OCI-LY7 (cell line): ENCODE results near the gene SH3BP5L. TPM values are rescaled to one million over a fixed set of nuclear protein-coding genes. Genes with fewer than 3 reads are reported as not detected.

ENCODE experiments used
- BruUV-seq: library from RNA; stranded (reverse); fragments of 400-500 nt; replicated peaks from 2 replicates; lab custom pipeline; 2021; lab: Mats Ljungman, UMichigan
- CTCF ChIA-PET: fragments of 300-600 bp; sonication (Branson Sonifier 250); formaldehyde crosslinking; loops from one replicate; lab custom pipeline; 2022; ENCODE audit warnings: antibody characterized with exemption; ENCODE audit not compliant: unreplicated experiment; lab: Charles Lee
- POLR2A ChIA-PET: fragments of 300-600 bp; sonication (Branson Sonifier 250); formaldehyde crosslinking; loops from one replicate; lab custom pipeline; 2022; ENCODE audit warnings: antibody characterized with exemption; lab: Charles Lee
- DNase-seq: peaks from one replicate; pipeline ENCODE4 v3.0.0-alpha.2; 2015; ENCODE audit warnings: low spot score
- H2AFZ ChIP-seq: fragments of 200-600 bp; sonication (generic), shearing (Covaris generic); 2 replicates; pipeline ENCODE4 v1.6.1; 2014; ENCODE audit warnings: mild to moderate bottlenecking, antibody characterized with exemption, low read length, moderate library complexity
- H3K27ac ChIP-seq: fragments of 200-600 bp; sonication (generic); 2 replicates; pipeline ENCODE4 v1.5.1; 2014; ENCODE audit warnings: mixed run types, low read depth, mild to moderate bottlenecking, moderate library complexity, low read length, inconsistent platforms; ENCODE audit not compliant: poor library complexity, severe bottlenecking
- H3K36me3 ChIP-seq: fragments of 200-600 bp; sonication (generic); 2 replicates; pipeline ENCODE4 v1.6.1; 2014; ENCODE audit warnings: mild to moderate bottlenecking, antibody characterized with exemption, low read length, moderate library complexity, mixed read lengths; ENCODE audit not compliant: insufficient read depth
- H3K4me1 ChIP-seq: fragments of 200-600 bp; sonication (generic); 2 replicates; pipeline ENCODE4 v1.5.1; 2014; ENCODE audit warnings: mild to moderate bottlenecking, low read length; ENCODE audit not compliant: insufficient read depth, poor library complexity, severe bottlenecking
- H3K4me2 ChIP-seq: fragments of 200-600 bp; sonication (generic); 2 replicates; pipeline ENCODE4 v1.6.1; 2014; ENCODE audit warnings: mild to moderate bottlenecking, low read length
- H3K4me3 ChIP-seq: fragments of 200-600 bp; sonication (generic); 2 replicates; pipeline ENCODE4 v1.5.1; 2014; ENCODE audit warnings: mild to moderate bottlenecking, low read depth, low read length; ENCODE audit not compliant: poor library complexity, severe bottlenecking
- H3K79me2 ChIP-seq: fragments of 200-600 bp; sonication (generic); 2 replicates; pipeline ENCODE4 v1.6.1; 2016; ENCODE audit warnings: low read depth, mild to moderate bottlenecking, low read length, moderate library complexity, mixed read lengths; ENCODE audit not compliant: insufficient read depth
- H3K9me2 ChIP-seq: fragments of 200-600 bp; sonication (generic); 2 replicates; pipeline ENCODE4 v1.6.1; 2016; ENCODE audit warnings: mild to moderate bottlenecking, low read length, mixed read lengths; ENCODE audit not compliant: insufficient read depth
- H3K9me3 ChIP-seq: fragments of 200-600 bp; sonication (generic); 2 replicates; pipeline ENCODE4 v1.6.1; 2014; ENCODE audit warnings: mild to moderate bottlenecking, mixed run types, low read length, mixed read lengths
- H4K20me1 ChIP-seq: fragments of 200-600 bp; sonication (generic); 2 replicates; pipeline ENCODE4 v1.6.1; 2014; ENCODE audit warnings: mild to moderate bottlenecking, antibody characterized with exemption, low read length, moderate library complexity, mixed read lengths; ENCODE audit not compliant: insufficient read depth
- CTCF ChIP-seq: fragments of 200-600 bp; sonication (generic); conservative IDR thresholded peaks from 2 replicates; pipeline ENCODE4 v1.5.1; 2014; ENCODE audit warnings: mild to moderate bottlenecking, antibody characterized with exemption, low read length, moderate library complexity, mixed read lengths
- EZH2phosphoT487 ChIP-seq: fragments of 200-600 bp; sonication (generic); IDR thresholded peaks from 2 replicates; pipeline ENCODE4 v1.6.1; 2018; ENCODE audit warnings: low read depth, borderline replicate concordance, mild to moderate bottlenecking, mixed run types, antibody characterized with exemption, low read length, moderate library complexity, mixed read lengths
- intact Hi-C: fragments of 100-400 bp; cut with micrococcal nuclease; formaldehyde crosslinking; loops from one replicate; pipeline ENCODE4 v1.10.0; 2022; ENCODE audit not compliant: unreplicated experiment
- total RNA-seq, 2 experiments: library from RNA; depleted of rRNA in 1 of 2; stranded (reverse); fragments of >200 nt in 1 of 2; shearing (Covaris generic) in 1 of 2; gene quantifications; 2 replicates each; pipeline ENCODE4 v1.2.3, GENCODE V29; 2014 to 2022

Gene SH3BP5L
- total RNA-seq, 2 experiments from 2014 or later: 16.9 to 21.8 TPM

- no peak overlapping the region for H3K27ac ChIP-seq
- BruUV-seq: no TSS peak
- H3K4me2 ChIP-seq: peak overlapping the region; percentile 64
- TF ChIP-seq CTCF: no peak
- TF ChIP-seq EZH2phosphoT487: no peak
- no peaks in the 10 kb centered on the region for H4K20me1 ChIP-seq
- no peaks in the 10 kb centered on the region for H3K9me2 ChIP-seq
- H2AFZ ChIP-seq: peak overlapping the region; percentile 50
- DNase-seq: peak; percentile 22
- POLR2A ChIA-PET: interaction anchor here (1.3 to 2.4 kb wide), 4 partner anchors 10 to 41 kb away, joined by 3 to 18 read pairs (median 9); partner anchors contain the start of gene ZNF672
- peaks cover 3% of the 10 kb centered on the region; the same call in 1 of the 2 replicates for H3K79me2 ChIP-seq
- CTCF ChIA-PET: interaction anchor here (0.6 kb wide), 1 partner anchor 20 kb away, joined by 3 read pairs; no protein-coding TSS in a partner anchor
- H3K4me3 ChIP-seq: peak overlapping the region; percentile 63
- H3K4me1 ChIP-seq: peaks cover 24% of the 10 kb centered on the region
- no peaks in the 10 kb centered on the region for H3K9me3 ChIP-seq
- H3K36me3 ChIP-seq: no peaks in the 10 kb centered on the region
- intact Hi-C loops: no loop called here
These were observed 36.9 kb upstream of the SH3BP5L start for GRCh38 chr1:248862695-248862997.

GRCh38 chr1:248861616-248862015, 35.9 kb upstream of the SH3BP5L start:
- intact Hi-C loops: no loop called here
- no peaks in the 10 kb centered on the region for H3K36me3 ChIP-seq
- ChIA-PET CTCF (no interaction called here), POLR2A (interaction anchor here (0.6 to 4.2 kb wide), 7 partner anchors 11 to 36 kb away, joined by 3 to 31 read pairs (median 8); partner anchors contain the start of genes SH3BP5L and ZNF672)
- H3K9me2 ChIP-seq: no peaks in the 10 kb centered on the region
- no peak overlapping the region for H3K27ac ChIP-seq
- no peak overlapping the region for H2AFZ ChIP-seq
- TF ChIP-seq EZH2phosphoT487 (no peak), CTCF (no peak)
- no peaks in the 10 kb centered on the region for H4K20me1 ChIP-seq
- peaks cover 34% of the 10 kb centered on the region for H3K4me1 ChIP-seq
- no peak overlapping the region for H3K4me2 ChIP-seq
- H3K79me2 ChIP-seq: peaks cover 11% of the 10 kb centered on the region; the same call in 1 of the 2 replicates
- H3K4me3 ChIP-seq: no peak overlapping the region
- no peak for DNase-seq
- H3K9me3 ChIP-seq: no peaks in the 10 kb centered on the region
- no TSS peak for BruUV-seq

GRCh38 chr1:248860007-248860406, 34.3 kb upstream of the SH3BP5L start:
- ChIA-PET POLR2A (interaction anchor here (0.6 to 4.2 kb wide), 10 partner anchors 11 to 1796 kb away, joined by 3 to 31 read pairs (median 8); partner anchors contain the start of genes PGBD2, SH3BP5L and ZNF672), CTCF (interaction anchor here (2.1 to 2.4 kb wide), 2 partner anchors 14 to 21 kb away, joined by 8 to 18 read pairs; no protein-coding TSS in a partner anchor)
- intact Hi-C loops: no loop called here
- BruUV-seq: no TSS peak
- no peaks in the 10 kb centered on the region for H3K9me3 ChIP-seq
- H3K36me3 ChIP-seq: peaks cover 16% of the 10 kb centered on the region
- no peak overlapping the region; the same call in 1 of the 2 replicates for H2AFZ ChIP-seq
- peaks cover 39% of the 10 kb centered on the region for H3K4me1 ChIP-seq
- DNase-seq: no peak
- H3K9me2 ChIP-seq: no peaks in the 10 kb centered on the region
- no peak for TF ChIP-seq EZH2phosphoT487
- no peak for TF ChIP-seq CTCF
- H3K4me2 ChIP-seq: peak overlapping the region; percentile 77
- peaks cover 11% of the 10 kb centered on the region; the same call in 1 of the 2 replicates for H3K79me2 ChIP-seq
- no peaks in the 10 kb centered on the region for H4K20me1 ChIP-seq
- H3K27ac ChIP-seq: no peak overlapping the region
- H3K4me3 ChIP-seq: peak overlapping the region; percentile 79
